BJ (cell line): ENCODE measurements around the gene SON. TPM values are rescaled to one million over a fixed set of nuclear protein-coding genes. Genes with fewer than 3 reads are reported as not detected.

Experiments used
- CTCF ChIA-PET: fragments of 350-600 bp; formaldehyde crosslinking; extraction: SDS; loops from one replicate; lab custom pipeline; 2021; ENCODE audit warnings: antibody characterized with exemption, inconsistent platforms; lab: Yijun Ruan, JAX
- POLR2A ChIA-PET: fragments of 300-600 bp; sonication (Branson Sonifier 250); formaldehyde crosslinking; extraction: SDS; loops from one replicate; lab custom pipeline; 2021; ENCODE audit warnings: antibody characterized with exemption; lab: Charles Lee
- DNase-seq: peaks from one replicate; pipeline ENCODE4 v3.0.0-alpha.2; 2011; ENCODE audit warnings: low read depth
- H3K27me3 ChIP-seq: 2 replicates; pipeline ENCODE4 v1.6.0; 2011; ENCODE audit warnings: low read length; ENCODE audit not compliant: control insufficient read depth, insufficient read depth
- H3K36me3 ChIP-seq: 2 replicates; pipeline ENCODE4 v1.5.1; 2011; ENCODE audit warnings: low read length; ENCODE audit not compliant: control insufficient read depth, insufficient read depth
- H3K4me3 ChIP-seq: 2 replicates; pipeline ENCODE4 v1.5.1; 2011; ENCODE audit warnings: low read depth, mild to moderate bottlenecking, control low read depth, low read length
- CTCF ChIP-seq: IDR thresholded peaks from 2 replicates; pipeline ENCODE4 v1.5.1; 2011; ENCODE audit warnings: low read depth, mild to moderate bottlenecking, control low read depth, inconsistent platforms, low read length, moderate library complexity; ENCODE audit not compliant: insufficient read depth
- polyA plus RNA-seq: library from polyadenylated mRNA; depleted of rRNA; stranded (reverse); fragments of >200 nt; gene quantifications from 2 replicates; pipeline ENCODE4 v1.2.3, GENCODE V29; 2011

Gene SON
- polyA plus RNA-seq, 1 experiment = 41.6 TPM

- DNase-seq = no peak
- H3K4me3 ChIP-seq = no peak overlapping the region
- TF ChIP-seq CTCF = no peak
- peaks cover 35% of the 10 kb centered on the region for H3K36me3 ChIP-seq
- ChIA-PET POLR2A (no interaction called here), CTCF (interaction anchor here (1.7 kb wide), 1 partner anchor 29 kb away, joined by 5 read pairs; no protein-coding TSS in a partner anchor)
- no peaks in the 10 kb centered on the region for H3K27me3 ChIP-seq
Observed at GRCh38 chr21:33554236-33554981, 11.6 kb downstream of the SON start.

- CTCF ChIA-PET = interaction anchor here (1.7 kb wide), 1 partner anchor 28 kb away, joined by 5 read pairs; no protein-coding TSS in a partner anchor
- H3K36me3 ChIP-seq = peaks cover 38% of the 10 kb centered on the region
- H3K27me3 ChIP-seq = no peaks in the 10 kb centered on the region
- H3K4me3 ChIP-seq = no peak overlapping the region
- no peak for DNase-seq
- POLR2A ChIA-PET = no interaction called here
- TF ChIP-seq CTCF = no peak
Observed at GRCh38 chr21:33554982-33555344, 12.1 kb downstream of the SON start.

DNA sequence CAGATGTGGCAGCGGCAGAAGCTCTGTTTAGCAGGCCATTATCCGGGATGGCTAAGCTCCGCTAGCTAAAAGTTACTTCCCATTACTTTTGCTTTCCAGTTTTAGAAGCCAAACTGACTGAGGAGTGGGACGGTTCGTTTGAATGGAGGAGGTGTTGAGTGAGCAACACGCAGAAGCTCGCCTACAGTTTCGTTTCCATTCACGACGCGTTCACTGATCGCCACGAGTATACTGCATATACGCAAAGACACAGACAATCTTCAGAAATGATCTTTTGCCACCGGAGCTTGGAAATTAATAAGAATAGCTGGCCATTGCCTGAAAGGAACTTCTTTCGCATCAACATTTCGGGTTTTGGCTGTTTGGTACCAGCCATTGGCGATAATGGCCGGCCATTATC is 14.6 kb downstream of the SON start:
- no peak for DNase-seq
- no peak for TF ChIP-seq CTCF
- ChIA-PET CTCF (interaction anchor here (1.3 kb wide), 2 partner anchors 9 to 11 kb away, joined by 3 to 5 read pairs; no protein-coding TSS in a partner anchor), POLR2A (interaction anchor here (0.6 kb wide), 2 partner anchors 12 to 402 kb away, joined by 5 read pairs; no protein-coding TSS in a partner anchor)
- Histone ChIP-seq H3K36me3 (peaks cover 25% of the 10 kb centered on the region), H3K27me3 (no peaks in the 10 kb centered on the region), H3K4me3 (no peak overlapping the region)

DNA sequence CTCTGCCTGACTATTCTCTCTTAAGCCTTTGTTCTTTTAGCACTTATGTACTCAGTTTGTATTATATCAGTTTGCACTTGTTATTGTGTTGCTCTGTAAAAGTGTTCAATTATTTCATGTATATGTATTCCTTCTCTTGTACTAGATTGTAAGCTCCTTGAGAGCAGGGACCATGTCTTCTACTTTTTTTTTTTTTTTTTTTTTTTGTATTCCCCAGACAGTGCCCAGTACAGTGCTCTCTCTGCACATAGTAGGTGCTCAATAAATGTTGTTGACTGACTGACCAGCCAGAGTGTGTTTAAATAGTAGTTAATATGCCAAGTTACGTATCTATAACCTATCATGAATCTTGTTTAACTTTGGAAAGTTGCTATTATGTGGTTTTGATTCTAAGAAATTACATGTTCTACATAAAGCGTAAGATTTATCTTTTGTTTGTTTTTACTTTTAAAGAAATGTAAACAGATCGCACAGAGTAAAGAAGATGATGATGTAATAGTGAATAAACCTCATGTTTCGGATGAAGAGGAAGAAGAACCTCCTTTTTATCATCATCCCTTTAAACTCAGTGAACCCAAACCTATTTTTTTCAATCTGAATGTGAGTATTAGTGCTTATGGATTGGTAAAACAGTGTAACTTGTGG is 16.1 kb downstream of the SON start:
- ChIA-PET POLR2A (no interaction called here), CTCF (no interaction called here)
- Histone ChIP-seq H3K36me3 (peaks cover 16% of the 10 kb centered on the region), H3K4me3 (no peak overlapping the region), H3K27me3 (no peaks in the 10 kb centered on the region)
- TF ChIP-seq CTCF = no peak
- DNase-seq = no peak

DNA sequence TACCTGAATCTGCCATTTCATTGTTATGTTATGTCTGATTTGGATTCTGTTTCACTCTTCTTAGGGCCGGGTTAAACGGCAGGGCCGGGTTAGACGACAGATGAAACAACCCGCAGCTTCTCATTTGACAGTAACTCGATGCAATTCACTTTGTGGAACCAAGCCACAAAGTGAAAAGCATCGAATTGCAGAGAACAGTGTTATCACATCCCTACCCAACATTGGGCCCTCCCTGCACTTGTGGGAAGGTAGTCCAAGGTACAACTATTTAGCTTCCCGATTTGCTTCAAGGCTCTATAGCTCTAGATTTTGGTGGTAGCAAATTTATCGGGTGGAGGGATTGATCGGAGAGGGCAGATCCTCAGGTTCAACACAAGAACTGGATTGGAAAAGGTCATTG is 17.0 kb downstream of the SON start:
- H3K27me3 ChIP-seq = no peaks in the 10 kb centered on the region
- peaks cover 13% of the 10 kb centered on the region for H3K36me3 ChIP-seq
- ChIA-PET CTCF (no interaction called here), POLR2A (no interaction called here)
- DNase-seq = no peak
- no peak for TF ChIP-seq CTCF
- no peak overlapping the region for H3K4me3 ChIP-seq
